DND-41 (cell line): ENCODE measurements around the gene MCU.
"Not testable (repeated sequence)": the region's sequence is repeated elsewhere in the genome, so short reads cannot be mapped to it uniquely, and the experiment has no call there.

Experiments
- ATAC-seq: fragments of 200-7000 bp; cut with Tn5 transposase; 3 replicates; pipeline ENCODE4 v1.9.1; 2021; ENCODE audit warnings: low read depth; ENCODE audit not compliant: insufficient read depth
- DNase-seq: peaks from one replicate; pipeline ENCODE4 v3.0.0-alpha.2; 2020
- H2AFZ ChIP-seq: 2 replicates; pipeline ENCODE4 v1.6.0; 2012; ENCODE audit warnings: low read depth, low read length
- H3K27ac ChIP-seq: 2 replicates; pipeline ENCODE4 v1.5.1; 2012; ENCODE audit warnings: low read length, inconsistent platforms
- H3K27me3 ChIP-seq: fragments of 200-600 bp; sonication (generic); 2 replicates; pipeline ENCODE4 v1.6.0; 2012; ENCODE audit warnings: low read length, mild to moderate bottlenecking, inconsistent platforms; ENCODE audit not compliant: insufficient read depth, poor library complexity
- H3K36me3 ChIP-seq: 2 replicates; pipeline ENCODE4 v1.5.1; 2012; ENCODE audit warnings: low read length, inconsistent platforms; ENCODE audit not compliant: insufficient read depth
- H3K4me1 ChIP-seq: 2 replicates; pipeline ENCODE4 v1.5.1; 2012; ENCODE audit warnings: mild to moderate bottlenecking, low read length; ENCODE audit not compliant: insufficient read depth
- H3K4me2 ChIP-seq: 2 replicates; pipeline ENCODE4 v1.6.0; 2012; ENCODE audit warnings: mild to moderate bottlenecking, moderate library complexity, low read length, inconsistent platforms; ENCODE audit not compliant: insufficient read depth
- H3K4me3 ChIP-seq, 2 experiments: fragments of 200-600 bp in 1 of 2; shearing (Covaris generic) in 1 of 2; 2 replicates each; pipeline ENCODE4 v1.5.1; 2012 to 2016; ENCODE audit warnings: inconsistent platforms in 2 of 2, low read length in 2 of 2, mild to moderate bottlenecking in 2 of 2, low read depth in 1 of 2, moderate library complexity in 1 of 2
- H3K79me2 ChIP-seq: 2 replicates; pipeline ENCODE4 v1.6.0; 2012; ENCODE audit warnings: low read length, inconsistent platforms; ENCODE audit not compliant: insufficient read depth
- H3K9ac ChIP-seq: 2 replicates; pipeline ENCODE4 v1.6.0; 2012; ENCODE audit warnings: low read depth, mild to moderate bottlenecking, inconsistent platforms, low read length, moderate library complexity
- H3K9me3 ChIP-seq: 2 replicates; pipeline ENCODE4 v1.5.1; 2012; ENCODE audit warnings: low read length, moderate library complexity, mild to moderate bottlenecking, inconsistent platforms; ENCODE audit not compliant: insufficient read depth, severe bottlenecking
- H4K20me1 ChIP-seq: 2 replicates; pipeline ENCODE4 v1.6.0; 2012; ENCODE audit warnings: low read length; ENCODE audit not compliant: insufficient read depth
- EZH2 ChIP-seq: IDR thresholded peaks from 3 replicates; pipeline ENCODE4 v1.6.1; 2012; ENCODE audit warnings: borderline replicate concordance, low read depth, mild to moderate bottlenecking, moderate library complexity, low read length, inconsistent platforms; ENCODE audit not compliant: severe bottlenecking
- TF ChIP-seq, protein P1 (sequence below): IDR thresholded peaks from 2 replicates; pipeline ENCODE4 v1.5.1; 2012; ENCODE audit warnings: borderline replicate concordance, low read length, moderate library complexity, mild to moderate bottlenecking; ENCODE audit not compliant: poor library complexity, severe bottlenecking; ENCODE audit errors: extremely low read depth

Gene MCU

DNA sequence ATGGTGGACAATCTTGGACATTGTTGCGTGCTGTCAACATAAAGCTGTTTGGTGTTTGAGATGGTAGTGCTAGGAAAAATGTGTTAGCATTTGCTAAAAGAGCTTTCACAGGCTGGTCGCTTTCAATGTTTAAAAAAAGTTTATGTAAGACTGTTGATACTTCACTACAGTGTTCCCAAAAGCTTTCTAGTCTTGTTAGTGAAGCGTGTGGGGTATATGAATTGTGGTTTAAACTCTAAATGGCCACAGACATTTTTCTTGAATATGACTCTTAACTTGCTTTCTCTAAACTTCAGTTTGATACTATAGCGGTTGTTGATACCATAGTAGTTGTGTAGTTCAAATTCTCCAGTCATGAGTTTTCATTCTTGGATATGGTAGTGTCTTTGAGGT is 44.9 kb downstream of the MCU start:
- Histone ChIP-seq H3K4me1 (no peaks in the 10 kb centered on the region), H2AFZ (no peak overlapping the region), H3K9ac (no peak overlapping the region), H3K27ac (no peak overlapping the region), H3K27me3 (no peaks in the 10 kb centered on the region), H4K20me1 (no peaks in the 10 kb centered on the region), H3K79me2 (peaks cover 14% of the 10 kb centered on the region), H3K4me3 (no peak overlapping the region), H3K4me2 (no peak overlapping the region), H3K36me3 (no peaks in the 10 kb centered on the region), H3K9me3 (no peaks in the 10 kb centered on the region)
- no peak for DNase-seq
- ATAC-seq: no peak
- TF ChIP-seq EZH2: no peak
- TF ChIP-seq, protein P1, sequence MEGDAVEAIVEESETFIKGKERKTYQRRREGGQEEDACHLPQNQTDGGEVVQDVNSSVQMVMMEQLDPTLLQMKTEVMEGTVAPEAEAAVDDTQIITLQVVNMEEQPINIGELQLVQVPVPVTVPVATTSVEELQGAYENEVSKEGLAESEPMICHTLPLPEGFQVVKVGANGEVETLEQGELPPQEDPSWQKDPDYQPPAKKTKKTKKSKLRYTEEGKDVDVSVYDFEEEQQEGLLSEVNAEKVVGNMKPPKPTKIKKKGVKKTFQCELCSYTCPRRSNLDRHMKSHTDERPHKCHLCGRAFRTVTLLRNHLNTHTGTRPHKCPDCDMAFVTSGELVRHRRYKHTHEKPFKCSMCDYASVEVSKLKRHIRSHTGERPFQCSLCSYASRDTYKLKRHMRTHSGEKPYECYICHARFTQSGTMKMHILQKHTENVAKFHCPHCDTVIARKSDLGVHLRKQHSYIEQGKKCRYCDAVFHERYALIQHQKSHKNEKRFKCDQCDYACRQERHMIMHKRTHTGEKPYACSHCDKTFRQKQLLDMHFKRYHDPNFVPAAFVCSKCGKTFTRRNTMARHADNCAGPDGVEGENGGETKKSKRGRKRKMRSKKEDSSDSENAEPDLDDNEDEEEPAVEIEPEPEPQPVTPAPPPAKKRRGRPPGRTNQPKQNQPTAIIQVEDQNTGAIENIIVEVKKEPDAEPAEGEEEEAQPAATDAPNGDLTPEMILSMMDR: no peak

DNA sequence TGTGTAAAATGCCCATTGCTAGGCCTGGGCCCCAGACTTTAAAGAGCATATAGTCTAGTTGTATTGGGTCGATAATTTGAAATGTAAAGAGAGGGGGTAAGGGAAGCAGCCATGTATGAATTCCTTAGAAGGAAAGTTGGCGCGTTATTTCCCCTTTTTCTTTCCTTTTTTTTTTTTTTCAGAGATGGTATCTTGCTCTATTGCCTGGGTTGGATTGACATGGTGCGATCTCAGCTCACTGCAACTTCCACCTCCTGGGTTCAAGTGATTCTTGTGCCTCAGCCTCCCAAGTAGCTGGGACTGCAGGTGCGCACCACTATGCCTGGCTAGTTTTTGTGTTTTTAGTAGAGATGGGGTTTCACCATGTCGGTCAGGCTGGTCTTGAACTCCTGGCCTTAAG is 45.4 kb downstream of the MCU start:
- not testable (repeated sequence) for DNase-seq, H3K36me3 ChIP-seq, H3K27ac ChIP-seq, H4K20me1 ChIP-seq, ATAC-seq, H3K4me3 ChIP-seq, H3K9me3 ChIP-seq, H3K4me1 ChIP-seq, H3K9ac ChIP-seq, H3K27me3 ChIP-seq, H2AFZ ChIP-seq, H3K4me2 ChIP-seq
- H3K79me2 ChIP-seq: peaks cover 14% of the 10 kb centered on the region

DNA sequence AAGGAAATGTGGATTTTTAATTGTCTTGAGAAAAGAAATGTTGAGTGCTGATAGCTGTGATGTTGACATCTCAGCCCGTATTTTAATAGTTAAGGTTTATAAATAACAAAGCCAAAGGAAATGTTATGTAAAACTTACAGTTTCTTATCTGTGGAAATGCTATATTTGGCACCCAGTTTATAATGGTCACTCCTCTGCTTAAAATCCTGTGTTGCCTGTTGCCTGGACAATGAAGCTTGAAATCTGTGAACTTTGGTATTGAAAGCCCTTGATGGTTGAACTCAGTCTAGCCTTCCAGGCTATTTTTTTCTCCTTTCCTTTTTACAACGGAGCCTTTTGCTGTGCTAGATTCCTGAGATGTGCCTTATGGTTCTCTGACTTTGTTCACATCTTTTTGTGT is 46.5 kb downstream of the MCU start:
- no peaks in the 10 kb centered on the region for H3K9me3 ChIP-seq
- TF ChIP-seq, protein P1: no peak
- no peak for TF ChIP-seq EZH2
- H3K27me3 ChIP-seq: no peaks in the 10 kb centered on the region
- H4K20me1 ChIP-seq: peaks cover 5% of the 10 kb centered on the region; the same call in 1 of the 2 replicates
- DNase-seq (no peak), ATAC-seq (no peak)
- peaks cover 14% of the 10 kb centered on the region for H3K79me2 ChIP-seq
- no peaks in the 10 kb centered on the region for H3K4me1 ChIP-seq
- no peak overlapping the region for H3K4me3 ChIP-seq
- no peak overlapping the region for H3K27ac ChIP-seq
- H2AFZ ChIP-seq: no peak overlapping the region
- H3K36me3 ChIP-seq: no peaks in the 10 kb centered on the region
- no peak overlapping the region for H3K9ac ChIP-seq
- no peak overlapping the region for H3K4me2 ChIP-seq

DNA sequence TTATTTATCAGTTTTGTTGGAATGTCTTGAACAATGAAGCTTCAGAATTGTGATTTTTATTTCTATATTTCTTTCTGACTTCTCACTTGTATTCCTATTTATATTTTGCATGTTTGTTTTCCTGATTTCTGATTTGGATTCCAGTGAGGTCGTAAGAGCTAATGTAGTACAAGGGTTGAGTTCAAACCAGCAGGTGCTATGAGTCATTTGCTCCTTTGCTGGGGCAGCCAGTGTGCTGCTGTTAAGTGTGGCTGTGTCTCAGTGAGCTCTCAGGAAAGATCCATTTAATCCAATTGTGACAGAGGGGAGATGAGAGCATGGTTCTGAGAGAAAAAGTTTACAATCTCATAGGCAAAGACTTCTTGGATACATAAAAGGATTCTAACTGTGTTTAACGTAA is 48.6 kb downstream of the MCU start:
- no peaks in the 10 kb centered on the region for H3K9me3 ChIP-seq
- H3K27ac ChIP-seq: no peak overlapping the region
- no peak overlapping the region for H2AFZ ChIP-seq
- peaks cover 5% of the 10 kb centered on the region; the same call in 1 of the 2 replicates for H4K20me1 ChIP-seq
- no peaks in the 10 kb centered on the region for H3K36me3 ChIP-seq
- no peaks in the 10 kb centered on the region for H3K4me1 ChIP-seq
- H3K9ac ChIP-seq: no peak overlapping the region
- H3K4me2 ChIP-seq: no peak overlapping the region
- ATAC-seq: 0 out of 3 replicates have a peak, but pooled peaks have one; percentile 44
- no peaks in the 10 kb centered on the region for H3K27me3 ChIP-seq
- no peak for DNase-seq
- peaks cover 8% of the 10 kb centered on the region for H3K79me2 ChIP-seq
- TF ChIP-seq, protein P1: no peak
- H3K4me3 ChIP-seq: no peak overlapping the region
